Muscle of arm (tissue), 12 donors: ENCODE results near the gene LRWD1. TPM values are rescaled to one million over a fixed set of nuclear protein-coding genes. Genes with fewer than 3 reads are reported as not detected.
"Not testable (repeated sequence)": the region's sequence is repeated elsewhere in the genome, so short reads cannot be mapped to it uniquely, and the experiment has no call there.

Experiments
- DNase-seq: peaks from one replicate; pipeline ENCODE4 v3.0.0-alpha.2; 2013
- polyA plus RNA-seq, 12 donors: library from polyadenylated mRNA; unstranded; fragments of 120-200 nt; gene quantifications; one replicate each; pipeline ENCODE4 v1.2.1, GENCODE V29; 2013; ENCODE audit not compliant: insufficient read length in 12 of 12

The LRWD1 gene
- polyA plus RNA-seq, 12 donors, result 7.4 to 25.3 (median 10.2) TPM; not detected in 1

DNA sequence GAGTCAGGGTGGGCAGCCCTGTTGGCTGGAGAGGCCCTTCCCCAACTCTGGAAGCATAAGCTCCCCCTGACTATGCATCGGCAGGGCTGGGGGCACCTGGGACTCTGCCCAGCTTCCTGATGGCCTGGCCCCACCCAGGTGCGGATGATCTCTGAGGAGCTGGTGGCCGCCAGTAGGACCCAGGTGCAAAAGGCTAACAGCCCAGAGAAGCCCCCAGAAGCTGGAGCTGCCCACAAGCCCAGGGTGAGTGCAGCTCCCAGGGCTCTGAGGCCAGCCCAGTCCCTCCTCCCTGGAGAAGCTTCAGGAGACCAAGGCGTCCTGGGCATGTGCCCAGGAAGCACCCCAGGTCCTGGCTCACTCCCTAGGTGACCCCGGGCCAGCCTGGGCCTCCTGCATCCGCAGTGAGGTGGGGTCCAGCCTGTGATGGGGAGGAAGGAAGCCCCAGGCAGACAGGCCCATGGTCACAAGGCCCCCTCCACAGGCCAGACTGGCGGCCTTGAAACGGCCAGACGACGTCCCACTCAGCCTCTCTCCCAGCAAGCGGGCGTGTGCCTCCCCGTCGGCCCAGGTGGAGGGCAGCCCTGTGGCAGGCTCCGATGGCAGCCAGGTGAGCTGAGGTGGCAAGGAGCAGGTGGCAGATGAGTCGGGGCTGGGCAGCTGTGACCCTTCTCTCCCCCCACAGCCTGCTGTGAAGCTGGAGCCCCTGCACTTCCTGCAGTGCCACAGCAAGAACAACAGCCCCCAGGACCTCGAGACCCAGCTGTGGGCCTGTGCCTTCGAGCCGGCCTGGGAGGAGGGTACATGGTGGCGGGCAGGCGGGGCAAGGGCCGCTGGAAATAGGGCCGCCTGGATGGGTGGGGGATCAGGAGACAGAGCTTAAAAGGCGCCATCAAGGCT is 3.0 kb downstream of the LRWD1 start:
- no peak for DNase-seq

- DNase-seq, result no peak
Observed at GRCh38 chr7:102468478-102469350, 3.9 kb downstream of the LRWD1 start.

DNA sequence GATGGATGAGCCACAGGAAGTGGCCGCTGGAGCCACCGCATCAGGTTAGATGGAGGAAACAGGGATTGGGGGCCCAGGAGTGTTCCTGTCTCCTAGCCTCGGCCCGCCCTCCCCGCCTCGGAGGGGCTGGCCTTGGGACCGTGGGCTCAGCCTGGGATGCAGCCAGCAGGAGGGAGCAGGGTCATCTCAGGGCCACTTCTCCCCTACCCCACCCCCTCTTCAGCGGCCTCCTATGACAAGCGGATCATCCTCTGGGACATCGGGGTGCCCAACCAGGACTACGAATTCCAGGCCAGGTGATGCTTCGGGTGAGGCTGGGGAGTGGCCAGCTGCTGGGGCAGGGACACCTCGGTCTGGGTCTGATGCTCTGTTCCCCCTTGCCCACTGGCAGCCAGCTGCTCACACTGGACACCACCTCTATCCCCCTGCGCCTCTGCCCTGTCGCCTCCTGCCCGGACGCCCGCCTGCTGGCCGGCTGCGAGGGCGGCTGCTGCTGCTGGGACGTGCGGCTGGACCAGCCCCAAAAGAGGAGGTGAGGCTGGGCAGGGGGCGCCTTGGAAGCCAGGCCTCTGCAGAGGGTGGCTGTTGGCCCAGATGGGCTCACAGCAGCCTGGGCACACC is 4.7 kb downstream of the LRWD1 start:
- DNase-seq, result no peak

GRCh38 chr7:102469972-102470825 is 5.4 kb downstream of the LRWD1 start:
- no peak for DNase-seq

DNA sequence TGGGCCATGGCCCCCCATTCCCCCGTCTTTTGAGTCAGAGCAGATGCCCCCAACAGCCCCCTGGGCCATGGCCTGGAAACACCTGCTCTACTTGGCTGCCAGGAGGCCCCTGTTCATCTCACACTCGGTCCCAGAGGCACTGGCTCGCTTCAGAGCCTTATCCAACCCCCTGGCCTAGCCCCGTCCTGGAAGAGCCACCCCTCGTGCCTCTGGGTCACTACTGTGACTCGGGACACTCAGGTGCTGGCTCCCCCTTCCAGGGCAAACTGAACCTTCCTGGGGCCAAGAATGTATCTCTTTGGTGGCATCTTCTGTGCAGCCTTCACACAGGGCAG is 7.0 kb downstream of the LRWD1 start:
- DNase-seq, result no peak

GRCh38 chr7:102472126-102473041 is 7.6 kb downstream of the LRWD1 start:
- DNase-seq, result no peak

GRCh38 chr7:102473271-102473991 is 8.6 kb downstream of the LRWD1 start:
- DNase-seq, result no peak

GRCh38 chr7:102474116-102474515 is 9.3 kb downstream of the LRWD1 start:
- not testable (repeated sequence) for DNase-seq

DNA sequence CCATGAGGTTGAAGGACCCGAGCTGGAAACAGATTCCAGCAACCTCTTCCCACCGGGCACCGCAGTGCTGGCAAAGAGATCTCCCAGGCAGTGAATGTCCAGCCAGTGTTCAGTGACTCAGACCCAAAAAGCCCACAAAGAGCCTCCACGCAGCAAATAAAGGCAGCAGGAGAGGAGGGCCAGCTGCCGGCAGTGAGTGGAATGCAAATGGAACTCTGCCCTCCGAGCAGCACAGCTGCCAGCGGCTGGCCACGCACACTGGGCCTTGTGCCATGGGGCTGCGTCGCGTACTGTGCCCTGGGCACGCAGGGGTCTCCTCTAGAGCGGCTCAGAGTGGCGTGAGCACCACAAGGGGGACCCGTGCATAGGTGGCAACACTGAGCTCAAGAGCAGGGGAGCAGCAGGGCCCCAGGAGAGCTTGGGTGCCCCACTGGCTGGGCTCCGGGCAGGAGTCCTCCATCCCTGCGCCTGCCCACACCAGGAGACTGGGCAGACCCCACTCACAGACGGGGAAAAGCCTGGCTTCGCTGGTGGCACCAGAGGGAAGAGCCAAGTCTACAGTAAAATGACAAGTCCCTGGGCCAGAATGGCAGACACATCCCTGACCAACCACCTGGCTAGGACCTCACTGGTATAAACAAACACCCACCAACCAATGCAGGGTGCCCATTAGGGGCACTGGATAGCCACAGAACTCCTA is 10.1 kb downstream of the LRWD1 start:
- DNase-seq, result not testable (repeated sequence)

- peak; percentile 31 for DNase-seq
Observed at GRCh38 chr7:102478314-102479208, 13.8 kb downstream of the LRWD1 start, which contains the start of gene POLR2J. Gene POLR2J, minus strand, starts transcription at chr7:102478922. Its CDS starts 62 bp downstream, at chr7:102478860.

DNA sequence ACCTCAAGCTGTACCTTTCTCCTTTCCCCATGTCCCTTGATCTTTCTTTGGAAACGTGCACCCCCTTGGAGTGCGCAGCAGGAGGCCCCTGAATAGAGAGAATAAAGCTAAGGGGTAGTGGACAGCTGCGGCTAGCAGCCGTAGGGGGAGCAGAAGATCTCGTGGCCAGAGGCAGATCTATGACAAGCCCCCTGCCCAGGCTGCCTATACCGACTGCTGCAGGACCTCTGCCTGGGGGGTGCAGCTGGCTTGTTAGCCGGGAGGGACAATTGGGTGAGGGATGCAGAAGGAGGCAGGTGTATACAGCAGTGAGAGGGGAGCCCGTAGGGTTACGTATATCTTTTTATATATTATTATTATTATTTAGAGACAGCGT is 14.4 kb downstream of the LRWD1 start:
- not testable (repeated sequence) for DNase-seq

DNA sequence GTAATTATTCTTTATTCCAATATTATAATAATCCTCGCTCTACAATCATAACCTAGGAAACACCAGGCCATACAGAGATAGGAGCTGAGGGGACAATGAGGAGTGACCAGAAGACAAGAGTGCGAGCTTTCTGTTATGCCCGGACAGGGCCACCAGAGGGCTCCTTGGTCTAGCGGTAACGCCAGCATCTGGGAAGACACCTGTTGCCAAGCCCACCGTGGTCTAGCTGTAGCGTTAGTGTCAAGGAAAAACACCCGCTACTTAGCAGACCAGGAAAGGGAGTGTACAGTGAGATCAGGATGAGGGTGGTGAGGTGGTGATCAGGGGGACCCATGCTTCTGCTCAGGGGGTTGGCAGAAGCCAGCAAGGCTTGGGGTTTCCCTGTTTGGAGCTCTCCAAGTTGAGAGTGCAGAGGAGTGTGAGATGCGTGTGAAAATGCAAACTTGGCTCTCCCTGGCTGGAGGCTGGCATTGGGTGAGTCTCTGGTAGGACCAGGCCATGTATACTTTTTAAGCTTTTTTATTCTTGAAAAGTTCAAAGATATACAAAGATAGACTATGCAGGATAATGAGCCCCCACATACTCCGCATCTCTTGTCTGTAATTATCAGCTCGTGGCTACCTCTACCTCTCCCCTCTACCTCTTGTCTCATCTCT is 15.3 kb downstream of the LRWD1 start:
- DNase-seq, result not testable (repeated sequence)

- not testable (repeated sequence) for DNase-seq
Observed at GRCh38 chr7:102481962-102482361, 17.2 kb downstream of the LRWD1 start.

- DNase-seq, result not testable (repeated sequence)
Observed at GRCh38 chr7:102484317-102484716, 19.5 kb downstream of the LRWD1 start.

DNA sequence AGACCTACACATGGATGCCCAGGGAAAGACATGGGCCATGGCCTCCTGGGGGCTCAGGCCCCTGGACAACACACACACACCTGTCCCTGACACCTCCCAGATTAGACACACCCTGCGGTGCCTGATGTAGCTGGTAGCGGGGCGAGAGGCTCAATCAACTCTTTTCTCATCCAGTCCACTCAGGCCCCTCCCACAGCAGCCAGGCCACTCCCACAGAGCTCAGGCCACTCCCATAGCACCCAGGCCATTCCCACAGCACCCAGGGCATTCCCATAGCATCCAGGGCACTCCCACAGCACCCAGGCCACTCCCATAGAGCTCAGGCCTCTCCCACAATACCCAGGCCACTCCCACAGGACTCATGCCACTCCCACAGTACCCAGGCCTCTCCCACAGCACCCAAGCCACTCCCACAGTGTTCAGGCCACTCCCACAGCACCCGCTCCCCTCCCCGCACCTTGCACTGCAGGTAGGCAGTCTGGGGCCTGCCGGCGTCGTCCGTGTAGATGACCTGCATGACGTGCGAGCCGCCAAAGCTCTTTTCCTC is 25.8 kb downstream of the LRWD1 start:
- DNase-seq, result not testable (repeated sequence)

- DNase-seq, result not testable (repeated sequence)
Observed at GRCh38 chr7:102493220-102493935, 28.6 kb downstream of the LRWD1 start.
